HepG2 (cell line): ENCODE measurements around the gene TMEM87B. TPM values are rescaled to one million over a fixed set of nuclear protein-coding genes. Genes with fewer than 3 reads are reported as not detected.

Experiments used
- CCAR2 ChIP-seq: fragments of 200-400 bp; formaldehyde crosslinking; optimal IDR thresholded peaks from 2 replicates; pipeline ENCODE3; 2018; ENCODE audit warnings: low read depth, mild to moderate bottlenecking, low read length, moderate library complexity
- DMAP1 ChIP-seq: IDR thresholded peaks from 2 replicates; pipeline ENCODE4 v1.6.1; 2016
- GATAD1 ChIP-seq: IDR thresholded peaks from 2 replicates; pipeline ENCODE4 v1.6.1; 2016; ENCODE audit warnings: missing genetic modification reagents, missing compliant biosample characterization
- GZF1 ChIP-seq: sonication (generic); formaldehyde crosslinking; IDR thresholded peaks from 2 replicates; pipeline ENCODE4 v1.5.1; 2020; ENCODE audit warnings: mild to moderate bottlenecking, missing genetic modification reagents
- HNRNPK ChIP-seq: fragments of 200-400 bp; formaldehyde crosslinking; IDR thresholded peaks from 2 replicates; pipeline ENCODE4 v1.6.1; 2018; ENCODE audit warnings: low read length, low read depth, moderate library complexity, mild to moderate bottlenecking; ENCODE audit not compliant: poor library complexity, severe bottlenecking
- KDM5B ChIP-seq: sonication (generic); formaldehyde crosslinking; IDR thresholded peaks from 2 replicates; pipeline ENCODE4 v1.4.0; 2020; ENCODE audit warnings: missing genetic modification reagents, mild to moderate bottlenecking, borderline replicate concordance
- KLF6 ChIP-seq: IDR thresholded peaks from 2 replicates; pipeline ENCODE4 v1.8.0; 2016; ENCODE audit warnings: missing biosample characterization, missing genetic modification reagents
- MED13 ChIP-seq: sonication (generic); formaldehyde crosslinking; IDR thresholded peaks from 2 replicates; pipeline ENCODE4 v1.5.0; 2020; ENCODE audit warnings: missing genetic modification reagents
- MEIS1 ChIP-seq: sonication (generic); formaldehyde crosslinking; IDR thresholded peaks from 2 replicates; pipeline ENCODE4 v1.9.0; 2021; ENCODE audit warnings: mild to moderate bottlenecking, missing genetic modification reagents, moderate library complexity, borderline replicate concordance
- MTF1 ChIP-seq: sonication (generic); formaldehyde crosslinking; IDR thresholded peaks from 2 replicates; pipeline ENCODE4 v1.5.0; 2020; ENCODE audit warnings: missing genetic modification reagents
- NFKBIZ ChIP-seq: IDR thresholded peaks from 2 replicates; pipeline ENCODE4 v1.6.1; 2018; ENCODE audit warnings: missing genetic modification reagents, missing compliant biosample characterization
- PRMT3 ChIP-seq: sonication (generic); formaldehyde crosslinking; IDR thresholded peaks from 2 replicates; pipeline ENCODE4 v1.8.1; 2022; ENCODE audit warnings: low read depth, mild to moderate bottlenecking, moderate library complexity, missing genetic modification reagents, borderline replicate concordance
- RBM22 ChIP-seq: fragments of 200-400 bp; formaldehyde crosslinking; optimal IDR thresholded peaks from 2 replicates; pipeline ENCODE3; 2017; ENCODE audit warnings: mild to moderate bottlenecking, low read length, moderate library complexity
- REL ChIP-seq: sonication (generic); formaldehyde crosslinking; conservative IDR thresholded peaks from 2 replicates; pipeline ENCODE4 v1.8.0; 2022; ENCODE audit warnings: mild to moderate bottlenecking, missing genetic modification reagents, moderate library complexity
- REPIN1 ChIP-seq: sonication (generic); formaldehyde crosslinking; IDR thresholded peaks from 2 replicates; pipeline ENCODE4 v1.8.0; 2022; ENCODE audit warnings: missing genetic modification reagents, low read depth, mild to moderate bottlenecking, borderline replicate concordance
- SYNCRIP ChIP-seq: fragments of 200-400 bp; formaldehyde crosslinking; IDR thresholded peaks from 2 replicates; pipeline ENCODE4 v1.6.1; 2018; ENCODE audit warnings: mild to moderate bottlenecking, low read depth, low read length; ENCODE audit not compliant: insufficient read depth
- TEAD3 ChIP-seq: optimal IDR thresholded peaks from 2 replicates; pipeline ENCODE3; 2016; ENCODE audit warnings: borderline replicate concordance
- TFDP2 ChIP-seq: sonication (generic); formaldehyde crosslinking; IDR thresholded peaks from 2 replicates; pipeline ENCODE4 v1.4.0; 2020; ENCODE audit warnings: missing genetic modification reagents
- XBP1 ChIP-seq: sonication (generic); formaldehyde crosslinking; IDR thresholded peaks from 2 replicates; pipeline ENCODE4 v1.5.0; 2020; ENCODE audit warnings: missing genetic modification reagents
- ZBTB2 ChIP-seq: sonication (generic); formaldehyde crosslinking; IDR thresholded peaks from 2 replicates; pipeline ENCODE4 v1.8.0; 2022; ENCODE audit warnings: low read depth, missing genetic modification reagents
- ZFP36L1 ChIP-seq: sonication (generic); formaldehyde crosslinking; IDR thresholded peaks from 2 replicates; pipeline ENCODE4 v1.8.0; 2022; ENCODE audit warnings: mild to moderate bottlenecking, missing genetic modification reagents, moderate library complexity
- ZKSCAN5 ChIP-seq: sonication (generic); formaldehyde crosslinking; IDR thresholded peaks from 2 replicates; pipeline ENCODE4 v1.5.1; 2020; ENCODE audit warnings: mild to moderate bottlenecking, missing genetic modification reagents
- ZNF253 ChIP-seq: sonication (generic); formaldehyde crosslinking; IDR thresholded peaks from 2 replicates; pipeline ENCODE4 v1.8.0; 2022; ENCODE audit warnings: mild to moderate bottlenecking, missing genetic modification reagents, borderline replicate concordance
- ZNF331 ChIP-seq: sonication (generic); formaldehyde crosslinking; IDR thresholded peaks from 2 replicates; pipeline ENCODE4 v1.4.0; 2020; ENCODE audit warnings: missing genetic modification reagents
- ZNF510 ChIP-seq: sonication (generic); formaldehyde crosslinking; IDR thresholded peaks from 2 replicates; pipeline ENCODE4 v1.4.0; 2020; ENCODE audit warnings: low read depth, mild to moderate bottlenecking, missing genetic modification reagents
- ZNF570 ChIP-seq: sonication (generic); formaldehyde crosslinking; IDR thresholded peaks from 2 replicates; pipeline ENCODE4 v1.4.0; 2020; ENCODE audit warnings: mild to moderate bottlenecking, missing genetic modification reagents, borderline replicate concordance
- ZNF75D ChIP-seq: sonication (generic); formaldehyde crosslinking; IDR thresholded peaks from 2 replicates; pipeline ENCODE4 v1.8.1; 2023; ENCODE audit warnings: missing genetic modification reagents, mild to moderate bottlenecking, borderline replicate concordance
- ZNF766 ChIP-seq: sonication (generic); formaldehyde crosslinking; IDR thresholded peaks from 2 replicates; pipeline ENCODE4 v1.5.0; 2020; ENCODE audit warnings: missing genetic modification reagents, borderline replicate concordance
- ZNF773 ChIP-seq: sonication (generic); formaldehyde crosslinking; IDR thresholded peaks from 2 replicates; pipeline ENCODE4 v1.4.0; 2020; ENCODE audit warnings: missing genetic modification reagents, borderline replicate concordance
- ZNF790 ChIP-seq: sonication (generic); formaldehyde crosslinking; IDR thresholded peaks from 2 replicates; pipeline ENCODE4 v1.8.0; 2022; ENCODE audit warnings: missing genetic modification reagents, mild to moderate bottlenecking, borderline replicate concordance
- ZNF878 ChIP-seq: sonication (generic); formaldehyde crosslinking; IDR thresholded peaks from 2 replicates; pipeline ENCODE4 v1.8.1; 2023; ENCODE audit warnings: mild to moderate bottlenecking, missing genetic modification reagents, moderate library complexity
- polyA plus RNA-seq, 8 experiments: library from polyadenylated mRNA; depleted of rRNA in 3 of 8; stranded (reverse) in 7 of 8; unstranded in 1 of 8; fragments of >200 nt; fragmentation: Illumina TruSeq in 4 of 8; extraction: Trizol in 4 of 8; gene quantifications; 2 replicates each; pipeline versions ENCODE4 v1.2.1 to v1.2.3, GENCODE V29; 2011 to 2016; ENCODE audit warnings: low read depth in 4 of 8, missing spikeins in 1 of 8, mixed read lengths in 1 of 8; ENCODE audit not compliant: insufficient read depth in 1 of 8
- total RNA-seq, 5 experiments: library from RNA; depleted of rRNA; stranded (reverse); fragments of >200 nt; fragmentation: Illumina TruSeq; extraction: Trizol; gene quantifications; 2 replicates each; pipeline ENCODE4 v1.2.3, GENCODE V29; 2016; ENCODE audit warnings: low read depth in 1 of 5

The TMEM87B gene
- total and polyA plus RNA-seq, 2 of the 13 experiments (the other 11 are each of a cell fraction or from before 2014, with no cell fraction given): 15.1 to 16.2 TPM

- no peak for TF ChIP-seq ZBTB2 (CRISPR knock-in tag)
- no peak for TF ChIP-seq TFDP2 (CRISPR knock-in tag)
- TF ChIP-seq KDM5B (CRISPR knock-in tag): no peak
- no peak for TF ChIP-seq ZNF570 (CRISPR knock-in tag)
- no peak for TF ChIP-seq KLF6 (CRISPR knock-in tag)
- no peak for TF ChIP-seq SYNCRIP
- no peak for TF ChIP-seq ZNF790 (CRISPR knock-in tag)
- 0 out of 2 replicates have a peak, but pooled peaks have one; percentile 27 for TF ChIP-seq ZNF766 (CRISPR knock-in tag)
- TF ChIP-seq REPIN1 (CRISPR knock-in tag): no peak; the same call in 1 of the 2 replicates
- TF ChIP-seq ZFP36L1 (CRISPR knock-in tag): 0 out of 2 replicates have a peak, but pooled peaks have one; percentile 53
- TF ChIP-seq PRMT3 (CRISPR knock-in tag): no peak
- TF ChIP-seq REL (CRISPR knock-in tag): no peak
- no peak for TF ChIP-seq RBM22
- TF ChIP-seq ZNF331: no peak
- no peak for TF ChIP-seq ZNF510 (CRISPR knock-in tag)
- no peak for TF ChIP-seq NFKBIZ (CRISPR knock-in tag)
- TF ChIP-seq GZF1 (CRISPR knock-in tag): no peak
- TF ChIP-seq ZNF75D (CRISPR knock-in tag): no peak
- no peak for TF ChIP-seq MTF1
- no peak for TF ChIP-seq ZKSCAN5 (CRISPR knock-in tag)
- TF ChIP-seq ZNF878 (CRISPR knock-in tag): no peak
- no peak for TF ChIP-seq MEIS1 (CRISPR knock-in tag)
- TF ChIP-seq DMAP1 (CRISPR knock-in tag): peak; percentile 58
- no peak for TF ChIP-seq HNRNPK
- no peak for TF ChIP-seq ZNF253 (CRISPR knock-in tag)
- no peak for TF ChIP-seq ZNF773 (CRISPR knock-in tag)
- TF ChIP-seq CCAR2: no peak
- peak; percentile 5; the same call in 1 of the 2 replicates for TF ChIP-seq MED13 (CRISPR knock-in tag)
- no peak for TF ChIP-seq TEAD3
- no peak for TF ChIP-seq GATAD1
- TF ChIP-seq XBP1 (CRISPR knock-in tag): no peak
Measured at GRCh38 chr2:112137516-112138158, 82.6 kb downstream of the TMEM87B start (continued).
